RWPE1 (cell line): ENCODE results near the gene CASP4.
"Not testable (repeated sequence)": the region's sequence is repeated elsewhere in the genome, so short reads cannot be mapped to it uniquely, and the experiment has no call there.

Source experiments
- CTCF ChIA-PET: fragments of 350-600 bp; sonication (Branson Sonifier 250); formaldehyde crosslinking; extraction: SDS; loops from one replicate; lab custom pipeline; 2021; lab: Yijun Ruan, JAX
- POLR2A ChIA-PET: fragments of 400-600 bp; formaldehyde crosslinking; extraction: SDS; loops from one replicate; lab custom pipeline; 2020; ENCODE audit warnings: antibody characterized with exemption; ENCODE audit not compliant: low non-redundant PET; lab: Yijun Ruan, JAX
- DNase-seq: peaks from one replicate; pipeline ENCODE4 v3.0.0; 2012; ENCODE audit warnings: low spot score
- H3K27ac ChIP-seq: fragments of 450-650 bp; 2 replicates; pipeline ENCODE4 v1.5.1; 2017
- TF ChIP-seq, protein P1 (sequence below): fragments of 450-650 bp; conservative IDR thresholded peaks from 2 replicates; pipeline ENCODE4 v1.5.1; 2017; ENCODE audit warnings: low read depth, mild to moderate bottlenecking

Gene CASP4

DNA sequence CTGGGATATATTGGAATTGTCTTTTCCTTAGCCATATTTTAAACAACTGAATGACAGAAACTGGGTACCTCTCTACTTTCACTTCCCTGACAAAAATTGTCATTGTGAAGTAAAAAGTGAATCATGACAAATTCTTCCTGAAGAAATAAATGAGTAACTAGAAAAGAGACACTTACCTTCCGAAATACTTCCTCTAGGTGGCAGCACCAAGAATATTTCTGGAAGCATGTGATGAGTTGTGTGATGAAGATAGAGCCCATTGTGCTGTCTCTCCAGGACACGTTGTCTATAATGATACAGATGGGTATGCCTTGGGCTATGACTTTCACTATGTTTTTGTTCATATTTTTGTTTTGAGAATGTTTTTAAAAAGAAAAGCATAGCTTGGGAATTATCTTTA lies 21.5 kb downstream of the CASP4 start:
- TF ChIP-seq, protein P1, sequence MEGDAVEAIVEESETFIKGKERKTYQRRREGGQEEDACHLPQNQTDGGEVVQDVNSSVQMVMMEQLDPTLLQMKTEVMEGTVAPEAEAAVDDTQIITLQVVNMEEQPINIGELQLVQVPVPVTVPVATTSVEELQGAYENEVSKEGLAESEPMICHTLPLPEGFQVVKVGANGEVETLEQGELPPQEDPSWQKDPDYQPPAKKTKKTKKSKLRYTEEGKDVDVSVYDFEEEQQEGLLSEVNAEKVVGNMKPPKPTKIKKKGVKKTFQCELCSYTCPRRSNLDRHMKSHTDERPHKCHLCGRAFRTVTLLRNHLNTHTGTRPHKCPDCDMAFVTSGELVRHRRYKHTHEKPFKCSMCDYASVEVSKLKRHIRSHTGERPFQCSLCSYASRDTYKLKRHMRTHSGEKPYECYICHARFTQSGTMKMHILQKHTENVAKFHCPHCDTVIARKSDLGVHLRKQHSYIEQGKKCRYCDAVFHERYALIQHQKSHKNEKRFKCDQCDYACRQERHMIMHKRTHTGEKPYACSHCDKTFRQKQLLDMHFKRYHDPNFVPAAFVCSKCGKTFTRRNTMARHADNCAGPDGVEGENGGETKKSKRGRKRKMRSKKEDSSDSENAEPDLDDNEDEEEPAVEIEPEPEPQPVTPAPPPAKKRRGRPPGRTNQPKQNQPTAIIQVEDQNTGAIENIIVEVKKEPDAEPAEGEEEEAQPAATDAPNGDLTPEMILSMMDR: peak; percentile 65
- CTCF ChIA-PET: interaction anchor here (0.6 to 1.3 kb wide), 8 partner anchors 9 to 1137 kb away, joined by 3 to 5 read pairs (median 3); no protein-coding TSS in a partner anchor
- DNase-seq: peak; percentile 20
- POLR2A ChIA-PET: no interaction called here
- no peak overlapping the region for H3K27ac ChIP-seq

- ChIA-PET CTCF (no interaction called here), POLR2A (no interaction called here)
- TF ChIP-seq, protein P1: no peak
- no peak overlapping the region for H3K27ac ChIP-seq
- DNase-seq: no peak
Measured at GRCh38 chr11:104944076-104944475, 24.3 kb downstream of the CASP4 start.

GRCh38 chr11:104943561-104943960 lies 24.8 kb downstream of the CASP4 start:
- ChIA-PET POLR2A (no interaction called here), CTCF (no interaction called here)
- TF ChIP-seq, protein P1: no peak
- no peak overlapping the region for H3K27ac ChIP-seq
- DNase-seq: no peak

- CTCF ChIA-PET: interaction anchor here (0.6 kb wide), 1 partner anchor 176 kb away, joined by 3 read pairs; no protein-coding TSS in a partner anchor
- POLR2A ChIA-PET: no interaction called here
- no peak for DNase-seq
- no peak overlapping the region for H3K27ac ChIP-seq
- TF ChIP-seq, protein P1: no peak
Measured at GRCh38 chr11:104934594-104934993, 33.8 kb downstream of the CASP4 start.

- DNase-seq, POLR2A ChIA-PET, H3K27ac ChIP-seq: not testable (repeated sequence)
- CTCF ChIA-PET: interaction anchor here (0.6 kb wide), 2 partner anchors 177 to 281 kb away, joined by 3 to 4 read pairs; no protein-coding TSS in a partner anchor
Measured at GRCh38 chr11:104934073-104934472, 34.3 kb downstream of the CASP4 start.

DNA sequence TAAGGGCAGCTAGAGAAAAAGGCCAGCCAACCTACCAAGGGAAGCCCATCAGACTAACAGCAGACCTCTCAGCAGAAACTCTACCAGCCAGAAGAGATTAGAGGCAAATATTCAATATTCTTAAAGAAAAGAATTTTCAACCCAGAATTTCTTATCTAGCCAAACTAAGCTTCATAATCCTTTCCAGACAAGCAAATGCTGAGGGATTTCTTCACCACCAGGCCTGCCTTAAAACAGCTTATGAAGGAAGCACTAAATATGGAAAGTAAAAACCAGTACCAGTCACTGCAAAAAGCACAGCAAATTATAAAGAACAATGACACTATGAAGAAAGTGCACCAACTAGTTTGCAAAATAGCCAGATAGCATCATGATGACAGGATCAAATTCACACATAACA lies 39.6 kb downstream of the CASP4 start:
- ChIA-PET CTCF (no interaction called here), POLR2A (no interaction called here)
- H3K27ac ChIP-seq: no peak overlapping the region
- TF ChIP-seq, protein P1: no peak
- DNase-seq: no peak

- DNase-seq: no peak
- ChIA-PET CTCF (no interaction called here), POLR2A (no interaction called here)
- no peak overlapping the region for H3K27ac ChIP-seq
- TF ChIP-seq, protein P1: no peak
Measured at GRCh38 chr11:104926771-104927611, 41.4 kb downstream of the CASP4 start.
